Subcutaneous abdominal adipose tissue (tissue), 5 donors: ENCODE data around the gene LTN1.

ENCODE experiments used
- H3K27ac ChIP-seq: one replicate; pipeline ENCODE4 v1.7.0; 2013; ENCODE audit warnings: low read depth, mild to moderate bottlenecking, inconsistent platforms, low read length, moderate library complexity
- H3K27me3 ChIP-seq, 5 donors: one replicate each; pipeline ENCODE4 v1.7.0; 2013; ENCODE audit warnings: low read length in 5 of 5, inconsistent platforms in 1 of 5; ENCODE audit not compliant: control insufficient read depth in 5 of 5, insufficient read depth in 4 of 5
- H3K36me3 ChIP-seq, 5 donors: one replicate each; pipeline ENCODE4 v1.7.0; 2013; ENCODE audit warnings: low read length in 5 of 5; ENCODE audit not compliant: control insufficient read depth in 5 of 5, insufficient read depth in 5 of 5
- H3K4me1 ChIP-seq, 5 donors: one replicate each; pipeline ENCODE4 v1.7.0; 2013; ENCODE audit warnings: low read length in 5 of 5, mild to moderate bottlenecking in 3 of 5, moderate library complexity in 1 of 5; ENCODE audit not compliant: control insufficient read depth in 5 of 5, insufficient read depth in 5 of 5
- H3K4me3 ChIP-seq, 5 donors: one replicate each; pipeline ENCODE4 v1.7.0; 2013; ENCODE audit warnings: low read length in 5 of 5, low read depth in 1 of 5
- H3K9ac ChIP-seq, 5 donors: one replicate each; pipeline ENCODE4 v1.7.0; 2013; ENCODE audit warnings: low read length in 5 of 5, mild to moderate bottlenecking in 4 of 5, moderate library complexity in 3 of 5
- H3K9me3 ChIP-seq, 5 donors: one replicate each; pipeline ENCODE4 v1.7.0; 2013; ENCODE audit warnings: low read length in 5 of 5; ENCODE audit not compliant: control insufficient read depth in 5 of 5
- donor health status: healthy.
- donor health status: healthy.
- donor health status: healthy.
- donor health status: healthy.
- donor health status: healthy.

Gene LTN1

GRCh38 chr21:28899220-28899619 lies 93.5 kb downstream of the LTN1 start:
- Histone ChIP-seq H3K27ac (no peak overlapping the region), H3K36me3 (no peaks in the 10 kb centered on the region), H3K9ac (no peak overlapping the region), H3K9me3 (peaks cover 0 to 3% (median 0%) of the 10 kb centered on the region in 5 donors), H3K4me3 (no peak overlapping the region), H3K27me3 (peaks cover 0 to 3% (median 0%) of the 10 kb centered on the region in 5 donors), H3K4me1 (no peaks in the 10 kb centered on the region)

- Histone ChIP-seq H3K4me1 (no peaks in the 10 kb centered on the region), H3K27me3 (no peaks in the 10 kb centered on the region), H3K9ac (no peak overlapping the region), H3K9me3 (peaks cover 0 to 3% (median 0%) of the 10 kb centered on the region in 5 donors), H3K27ac (no peak overlapping the region), H3K36me3 (no peaks in the 10 kb centered on the region), H3K4me3 (no peak overlapping the region)
These were observed 99.0 kb downstream of the LTN1 start for GRCh38 chr21:28893687-28894086.

DNA sequence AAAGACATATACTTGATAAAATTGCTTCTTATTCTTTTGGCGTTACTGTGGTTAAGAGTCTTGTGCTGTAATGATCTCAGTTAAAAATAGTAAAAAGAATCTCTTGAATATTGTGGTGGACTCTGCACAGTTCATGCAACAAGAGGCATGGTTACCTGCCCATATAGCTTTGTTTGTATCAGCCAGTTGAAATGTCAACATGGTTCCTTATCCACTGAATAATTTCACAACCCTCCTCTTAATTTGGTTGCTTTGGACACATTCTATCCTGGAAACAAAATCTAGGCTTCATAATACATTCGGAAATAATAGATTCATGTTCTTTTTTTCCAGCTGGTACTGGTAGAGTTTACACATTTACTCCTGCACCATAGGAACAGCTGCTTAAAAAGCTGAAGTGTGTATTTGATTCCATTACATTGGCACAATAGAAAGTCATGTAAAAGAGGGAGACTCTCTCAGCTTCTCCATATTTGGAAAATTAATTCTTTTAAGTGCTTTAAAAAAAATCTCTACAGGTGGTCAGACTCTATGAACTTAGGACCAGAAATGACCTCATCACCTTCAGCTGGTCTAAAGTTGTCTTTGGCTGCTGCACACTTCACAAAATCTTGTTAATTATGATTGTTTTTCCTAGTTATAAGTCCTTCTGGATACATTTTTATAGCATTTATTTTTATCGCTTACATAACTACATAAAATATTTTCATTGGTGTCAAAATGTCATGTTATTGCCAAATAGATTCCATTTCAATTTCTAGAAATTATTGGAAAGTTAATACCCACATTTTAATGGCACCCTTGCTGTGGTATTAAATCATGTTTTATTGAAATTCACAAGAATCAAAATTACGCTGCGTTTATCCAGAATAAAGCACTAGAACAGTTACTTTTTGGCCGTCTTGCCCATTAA lies 100.2 kb downstream of the LTN1 start:
- Histone ChIP-seq H3K4me3 (no peak overlapping the region), H3K9ac (no peak overlapping the region), H3K4me1 (no peaks in the 10 kb centered on the region), H3K9me3 (peaks cover 0 to 3% (median 0%) of the 10 kb centered on the region in 5 donors), H3K27ac (no peak overlapping the region), H3K36me3 (no peaks in the 10 kb centered on the region), H3K27me3 (no peaks in the 10 kb centered on the region)

DNA sequence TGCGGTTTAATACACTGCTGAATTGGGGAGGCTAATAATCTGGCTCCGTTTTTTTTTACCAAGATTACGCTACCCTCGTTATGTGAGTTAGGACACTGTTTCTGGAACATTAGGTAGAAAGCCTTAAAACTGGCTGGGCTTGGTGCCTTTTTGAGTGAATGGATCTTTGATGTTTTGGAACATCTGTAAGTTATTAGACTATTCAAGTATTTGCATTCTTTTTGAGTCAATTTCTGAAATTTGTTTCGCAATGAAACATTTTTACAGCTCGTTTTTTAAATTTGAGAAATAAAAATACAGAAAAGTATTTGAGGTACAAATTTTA lies 106.9 kb downstream of the LTN1 start:
- Histone ChIP-seq H3K9ac (peak overlapping the region in 2 of 5 donors; percentile 64 to 79), H3K36me3 (peaks cover 4 to 15% (median 11%) of the 10 kb centered on the region in 5 donors), H3K4me1 (peaks cover 0 to 17% (median 10%) of the 10 kb centered on the region in 5 donors), H3K27ac (peak overlapping the region; percentile 91), H3K27me3 (no peaks in the 10 kb centered on the region), H3K9me3 (no peaks in the 10 kb centered on the region), H3K4me3 (peak overlapping the region in 2 of 5 donors; percentile 79 to 82)

DNA sequence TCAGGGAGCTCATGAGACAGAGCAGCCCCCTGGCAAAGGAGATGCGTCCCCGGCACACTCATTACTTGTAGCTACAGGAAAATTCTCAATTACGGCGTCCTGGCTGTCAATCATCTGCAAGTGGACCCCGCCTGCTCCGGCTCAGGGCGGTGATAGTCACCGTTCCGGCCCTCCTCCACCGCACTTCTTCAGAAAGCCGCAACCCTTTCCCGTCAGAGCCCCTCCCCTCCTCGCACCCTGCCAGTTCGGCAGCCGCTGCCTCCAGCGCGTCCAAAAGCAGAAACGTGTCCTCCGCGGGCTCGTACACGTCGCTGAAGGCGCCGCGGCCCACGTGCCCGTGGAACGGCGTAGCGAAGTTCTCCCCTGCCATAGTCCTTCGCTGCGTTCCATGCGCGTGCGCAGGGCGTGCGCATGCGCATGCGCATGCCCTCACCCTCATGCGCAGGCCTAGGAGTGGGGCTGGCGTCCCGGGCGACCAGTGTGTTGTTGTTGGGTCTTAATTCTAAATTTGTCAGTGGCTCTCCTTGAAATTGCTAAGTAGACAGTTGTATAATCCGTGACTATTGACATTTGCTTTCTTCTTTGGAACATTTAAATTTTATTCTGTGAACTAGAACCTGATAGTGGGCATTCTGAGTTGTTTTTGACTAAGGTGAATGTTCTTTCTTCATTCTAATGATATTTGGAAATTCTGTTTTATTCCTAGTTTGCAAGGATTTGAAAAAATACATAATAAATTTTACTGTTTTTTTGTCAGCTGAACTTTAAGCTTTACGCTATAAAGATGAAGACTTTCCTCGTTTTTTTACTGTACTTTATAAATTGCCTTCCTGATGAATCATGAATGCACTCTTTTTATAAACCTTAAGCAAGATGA lies 107.5 kb downstream of the LTN1 start:
- peaks cover 4 to 18% (median 11%) of the 10 kb centered on the region in 5 donors for H3K36me3 ChIP-seq
- peak overlapping the region; percentile 39 to 80 (median 64) for H3K9ac ChIP-seq
- no peaks in the 10 kb centered on the region for H3K9me3 ChIP-seq
- peak overlapping the region; percentile 91 for H3K27ac ChIP-seq
- no peaks in the 10 kb centered on the region for H3K27me3 ChIP-seq
- H3K4me1 ChIP-seq, result peaks cover 0 to 17% (median 10%) of the 10 kb centered on the region in 5 donors
- H3K4me3 ChIP-seq, result peak overlapping the region; percentile 74 to 95 (median 79)

DNA sequence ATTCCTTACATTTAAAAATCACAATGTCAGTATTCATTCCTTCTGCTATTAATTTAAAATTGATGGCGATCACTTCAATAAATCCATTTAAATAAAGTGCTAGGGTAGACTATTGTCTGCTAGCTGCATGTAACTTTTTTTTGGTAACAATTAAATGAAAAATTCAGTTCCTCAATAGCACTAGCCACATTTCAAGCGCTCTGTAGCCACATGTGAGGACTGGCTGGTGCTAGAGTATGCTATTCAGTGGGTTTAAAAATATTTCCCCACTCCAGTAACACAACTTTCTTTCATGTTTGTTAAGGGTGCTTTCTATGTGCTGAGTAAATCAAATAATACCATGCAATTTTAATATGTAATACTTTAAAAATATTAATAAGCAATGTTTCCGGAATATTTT lies 108.2 kb downstream of the LTN1 start:
- no peaks in the 10 kb centered on the region for H3K9me3 ChIP-seq
- peaks cover 0 to 17% (median 10%) of the 10 kb centered on the region in 5 donors for H3K4me1 ChIP-seq
- no peaks in the 10 kb centered on the region for H3K27me3 ChIP-seq
- peaks cover 4 to 20% (median 11%) of the 10 kb centered on the region in 5 donors for H3K36me3 ChIP-seq
- peak overlapping the region; percentile 91 for H3K27ac ChIP-seq
- peak overlapping the region; percentile 23 to 80 (median 64) for H3K9ac ChIP-seq
- peak overlapping the region; percentile 74 to 95 (median 79) for H3K4me3 ChIP-seq

DNA sequence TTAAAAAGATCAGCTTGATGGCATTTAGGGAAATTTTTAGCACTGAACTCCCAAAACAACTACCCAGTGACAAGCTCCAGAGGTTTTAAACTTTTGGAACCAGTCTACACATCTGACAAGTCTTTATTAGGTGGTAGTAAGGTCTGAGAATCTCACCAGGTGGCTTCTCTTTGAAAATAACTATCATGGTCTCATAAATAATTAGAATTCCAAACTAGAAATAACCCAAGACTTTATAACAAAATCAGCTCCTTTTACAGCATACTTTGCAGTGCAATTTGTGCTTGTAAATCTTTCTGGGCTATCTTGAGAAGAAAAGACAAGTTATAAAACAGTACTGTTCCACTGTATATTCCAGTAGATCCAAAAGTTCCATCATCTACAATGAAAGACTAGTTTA lies 108.7 kb downstream of the LTN1 start:
- Histone ChIP-seq H3K27ac (no peak overlapping the region), H3K36me3 (peaks cover 4 to 21% (median 11%) of the 10 kb centered on the region in 5 donors), H3K4me1 (peaks cover 0 to 17% (median 10%) of the 10 kb centered on the region in 5 donors), H3K9ac (peak overlapping the region in 1 of 5 donors; percentile 79), H3K4me3 (peak overlapping the region in 2 of 5 donors; percentile 82 to 95), H3K27me3 (no peaks in the 10 kb centered on the region), H3K9me3 (no peaks in the 10 kb centered on the region)

DNA sequence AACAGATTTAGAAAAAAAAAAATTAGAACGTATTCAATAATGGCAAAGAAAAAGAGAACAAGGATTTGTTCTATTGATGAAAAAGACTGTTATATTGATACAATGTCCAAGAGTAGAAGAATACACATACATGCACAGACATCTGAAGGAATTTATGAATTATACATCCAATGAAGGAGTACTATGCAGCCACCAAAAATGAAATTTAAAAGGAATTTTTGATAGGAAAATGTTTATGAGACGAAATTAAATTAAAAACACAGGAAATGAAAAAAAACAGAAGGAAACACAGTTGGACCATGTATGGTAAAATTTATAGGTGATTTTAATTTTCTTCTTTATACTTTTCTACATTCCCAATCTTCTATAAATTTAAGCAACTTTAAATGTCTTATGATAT lies 110.3 kb downstream of the LTN1 start:
- H3K36me3 ChIP-seq, result peaks cover 4 to 21% (median 13%) of the 10 kb centered on the region in 5 donors

More for the DNA sequence above, 110.3 kb downstream of the LTN1 start:
- H3K27me3 ChIP-seq, result no peaks in the 10 kb centered on the region
- H3K9me3 ChIP-seq, result no peaks in the 10 kb centered on the region
- no peak overlapping the region for H3K9ac ChIP-seq
- no peak overlapping the region for H3K27ac ChIP-seq
- H3K4me1 ChIP-seq, result peaks cover 0 to 17% (median 10%) of the 10 kb centered on the region in 5 donors
- H3K4me3 ChIP-seq, result no peak overlapping the region
